ENCODE measurements around the gene CD79A.

DNA sequence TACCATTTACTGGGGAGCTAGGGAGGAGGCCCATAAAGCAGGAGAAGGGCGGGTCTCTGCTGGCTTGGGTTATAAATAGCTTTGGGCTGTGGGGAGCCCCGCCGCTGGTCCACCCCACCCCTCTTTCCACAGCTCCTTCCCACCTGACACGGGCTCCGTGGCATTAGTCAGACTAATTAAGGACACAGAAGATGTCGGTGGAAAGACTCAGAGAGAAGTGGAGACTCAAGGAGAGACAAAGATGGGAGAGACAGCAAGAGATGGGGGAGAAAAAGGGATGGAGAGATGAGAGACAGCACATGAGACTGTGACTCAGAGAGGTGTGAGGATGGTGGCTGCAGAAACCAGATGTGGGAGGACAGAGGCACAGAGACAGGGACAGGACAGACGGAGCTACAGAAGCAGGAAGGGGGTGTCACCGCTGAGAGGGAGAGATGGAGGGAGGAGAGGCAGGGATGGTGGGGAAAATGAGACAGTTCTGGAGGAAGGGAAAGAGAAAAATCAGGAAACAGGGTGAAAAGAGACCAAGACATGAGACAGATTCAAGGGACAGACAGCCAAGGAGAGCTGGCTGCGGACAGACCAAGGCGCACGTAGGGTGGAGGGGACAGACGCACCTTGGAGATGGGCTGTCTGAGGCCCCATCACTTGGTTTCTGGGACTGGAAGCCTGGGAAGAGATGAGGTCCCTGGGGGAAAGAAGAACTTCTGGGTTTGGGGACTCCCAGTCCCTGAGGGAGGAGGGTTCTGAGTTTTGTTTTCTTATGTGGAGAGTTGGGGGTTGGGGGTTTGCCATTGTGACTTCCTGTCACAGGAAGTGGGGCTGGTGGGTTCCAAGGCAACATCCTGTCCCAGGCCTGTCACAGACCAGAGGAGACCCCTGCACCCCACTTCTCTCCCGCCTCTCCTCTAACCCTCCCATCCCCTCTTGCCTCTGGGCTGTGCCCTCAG is 10.0 kb downstream of the CD79A start:
- TF ChIP-seq POLR2AphosphoS5 (IDR thresholded peaks at IDR 0.05): no peak
- TF ChIP-seq, protein P1, sequence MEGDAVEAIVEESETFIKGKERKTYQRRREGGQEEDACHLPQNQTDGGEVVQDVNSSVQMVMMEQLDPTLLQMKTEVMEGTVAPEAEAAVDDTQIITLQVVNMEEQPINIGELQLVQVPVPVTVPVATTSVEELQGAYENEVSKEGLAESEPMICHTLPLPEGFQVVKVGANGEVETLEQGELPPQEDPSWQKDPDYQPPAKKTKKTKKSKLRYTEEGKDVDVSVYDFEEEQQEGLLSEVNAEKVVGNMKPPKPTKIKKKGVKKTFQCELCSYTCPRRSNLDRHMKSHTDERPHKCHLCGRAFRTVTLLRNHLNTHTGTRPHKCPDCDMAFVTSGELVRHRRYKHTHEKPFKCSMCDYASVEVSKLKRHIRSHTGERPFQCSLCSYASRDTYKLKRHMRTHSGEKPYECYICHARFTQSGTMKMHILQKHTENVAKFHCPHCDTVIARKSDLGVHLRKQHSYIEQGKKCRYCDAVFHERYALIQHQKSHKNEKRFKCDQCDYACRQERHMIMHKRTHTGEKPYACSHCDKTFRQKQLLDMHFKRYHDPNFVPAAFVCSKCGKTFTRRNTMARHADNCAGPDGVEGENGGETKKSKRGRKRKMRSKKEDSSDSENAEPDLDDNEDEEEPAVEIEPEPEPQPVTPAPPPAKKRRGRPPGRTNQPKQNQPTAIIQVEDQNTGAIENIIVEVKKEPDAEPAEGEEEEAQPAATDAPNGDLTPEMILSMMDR (IDR thresholded peaks at IDR 0.05): no peak
- no peak for TF ChIP-seq POLR2A (IDR thresholded peaks at IDR 0.05)

All from breast epithelium (tissue), 3 donors.